Endothelial cell of umbilical vein (primary cell): Measurements from ENCODE around the gene NEK6. TPM values are rescaled to one million over a fixed set of nuclear protein-coding genes. Genes with fewer than 3 reads are reported as not detected.

Experiments used
- BruUV-seq: library from RNA; stranded (reverse); fragments of 400-500 nt; replicated peaks from 2 replicates; lab custom pipeline; 2021; lab: Mats Ljungman, UMichigan
- CTCF ChIA-PET: fragments of 300-600, 350-600 bp; sonication (Branson Sonifier 250); formaldehyde crosslinking; loops from one replicate; lab custom pipeline; 2021; ENCODE audit warnings: antibody characterized with exemption, inconsistent platforms; lab: Charles Lee
- POLR2A ChIA-PET: fragments of 300-600, 350-600 bp; sonication (Branson Sonifier 250); formaldehyde crosslinking; loops from one replicate; lab custom pipeline; 2021; ENCODE audit warnings: antibody characterized with exemption, inconsistent platforms; lab: Charles Lee
- DNase-seq: peaks from one replicate; pipeline ENCODE4 v3.0.0-alpha.2; 2011; ENCODE audit warnings: low read depth, low spot score
- FAIRE-seq: peaks from 2 replicates; lab custom pipeline; 2011; peaks lifted over from hg19 to GRCh38; lab: Jason Lieb, UNC
- H2AFZ ChIP-seq: 2 replicates; pipeline ENCODE4 v1.6.0; 2012; ENCODE audit warnings: low read depth, low read length, control low read depth, inconsistent platforms
- H3K27ac ChIP-seq: 2 replicates; pipeline ENCODE4 v1.5.1; 2011; ENCODE audit warnings: low read depth, mild to moderate bottlenecking, control low read depth, low read length, moderate library complexity; ENCODE audit not compliant: insufficient read depth
- H3K27me3 ChIP-seq, 2 experiments: 2 replicates each; pipeline versions ENCODE4 v1.6.0 to v1.6.1; 2011; ENCODE audit warnings: low read length in 2 of 2, mixed read lengths in 1 of 2; ENCODE audit not compliant: control insufficient read depth in 2 of 2, insufficient read depth in 2 of 2
- H3K36me3 ChIP-seq, 2 experiments: 2 replicates in 1 of 2; 3 replicates in 1 of 2; pipeline ENCODE4 v1.5.1; 2011; ENCODE audit warnings: low read length in 2 of 2, mild to moderate bottlenecking in 1 of 2, moderate library complexity in 1 of 2; ENCODE audit not compliant: control insufficient read depth in 2 of 2, insufficient read depth in 2 of 2; ENCODE audit errors: extremely low read depth in 1 of 2
- H3K4me1 ChIP-seq: 3 replicates; pipeline ENCODE4 v1.5.1; 2011; ENCODE audit warnings: mild to moderate bottlenecking, low read length; ENCODE audit not compliant: control insufficient read depth, insufficient read depth; ENCODE audit errors: extremely low read depth
- H3K4me2 ChIP-seq: 2 replicates; pipeline ENCODE4 v1.6.1; 2011; ENCODE audit warnings: low read length, control low read depth, mixed read lengths; ENCODE audit not compliant: insufficient read depth
- H3K4me3 ChIP-seq, 3 experiments: fragments of 200-600 bp in 1 of 3; sonication (generic), shearing (Covaris generic) in 1 of 3; replicated peaks in 1 of 3; 2 replicates each; pipeline ENCODE4 v1.5.1; 2011 to 2016; ENCODE audit warnings: control low read depth in 3 of 3, low read length in 3 of 3, mild to moderate bottlenecking in 2 of 3, inconsistent platforms in 1 of 3, low read depth in 1 of 3, moderate library complexity in 1 of 3; ENCODE audit not compliant: insufficient read depth in 1 of 3
- H3K79me2 ChIP-seq: 2 replicates; pipeline ENCODE4 v1.6.0; 2012; ENCODE audit warnings: low read length, inconsistent platforms; ENCODE audit not compliant: control insufficient read depth, insufficient read depth
- H3K9ac ChIP-seq: replicated peaks from 2 replicates; pipeline ENCODE3; 2011; ENCODE audit warnings: low read length, control low read depth; ENCODE audit not compliant: insufficient read depth; ENCODE audit errors: extremely low read depth
- H3K9me1 ChIP-seq: replicated peaks from 3 replicates; pipeline ENCODE4 v1.6.0; 2011; ENCODE audit warnings: mild to moderate bottlenecking, low read length; ENCODE audit not compliant: control insufficient read depth, insufficient read depth; ENCODE audit errors: extremely low read depth
- H3K9me3 ChIP-seq: replicated peaks from 2 replicates; pipeline ENCODE4 v1.5.1; 2012; ENCODE audit warnings: low read length, inconsistent platforms; ENCODE audit not compliant: control insufficient read depth, insufficient read depth
- H4K20me1 ChIP-seq: replicated peaks from 2 replicates; pipeline ENCODE3; 2011; ENCODE audit warnings: mild to moderate bottlenecking, low read length; ENCODE audit not compliant: control insufficient read depth, insufficient read depth; ENCODE audit errors: extremely low read depth
- EZH2 ChIP-seq: IDR thresholded peaks from 2 replicates; pipeline ENCODE4 v1.6.1; 2012; ENCODE audit warnings: borderline replicate concordance, low read depth, mild to moderate bottlenecking, moderate library complexity, low read length, inconsistent platforms; ENCODE audit not compliant: severe bottlenecking
- FOS ChIP-seq: IDR thresholded peaks from 2 replicates; pipeline ENCODE4 v1.6.1; 2011; ENCODE audit warnings: mild to moderate bottlenecking, low read length, moderate library complexity, borderline replicate concordance; ENCODE audit not compliant: insufficient read depth
- GATA2 ChIP-seq: IDR thresholded peaks from 2 replicates; pipeline ENCODE4 v1.7.0; 2011; ENCODE audit warnings: low read depth, mild to moderate bottlenecking, moderate library complexity, mixed read lengths, low read length; ENCODE audit not compliant: insufficient read length, insufficient read depth
- JUN ChIP-seq: IDR thresholded peaks from 2 replicates; pipeline ENCODE4 v1.6.1; 2011; ENCODE audit warnings: borderline replicate concordance, low read depth; ENCODE audit not compliant: insufficient read length, insufficient read depth
- POLR2A ChIP-seq: IDR thresholded peaks from 2 replicates; pipeline ENCODE4 v1.6.1; 2012; ENCODE audit warnings: low read depth, mild to moderate bottlenecking, control low read depth, low read length
- POLR2AphosphoS5 ChIP-seq: IDR thresholded peaks from 2 replicates; pipeline ENCODE4 v1.6.1; 2012; ENCODE audit warnings: low read depth, mild to moderate bottlenecking, control low read depth, low read length, moderate library complexity; ENCODE audit not compliant: insufficient read depth
- dilution Hi-C: fragments of 300-500 bp; cut with MboI; formaldehyde crosslinking; loops from one replicate; pipeline ENCODE4 v1.15.0; 2019; ENCODE audit warnings: low sequenced_read_pairs; ENCODE audit not compliant: extremely low pct_ligation_motif_present
- intact Hi-C: fragments of 100-400 bp; cut with micrococcal nuclease; formaldehyde crosslinking; loops from one replicate; pipeline ENCODE4 v1.10.0; 2022
- polyA plus RNA-seq, 4 experiments: library from polyadenylated mRNA; depleted of rRNA in 3 of 4; stranded (reverse) in 3 of 4; unstranded in 1 of 4; fragments of >200 nt; gene quantifications; 2 replicates each; pipeline versions ENCODE4 v1.2.1 to v1.2.3, GENCODE V29; 2011 to 2012; ENCODE audit warnings: missing spikeins in 1 of 4
- total RNA-seq: library from RNA; stranded (reverse); gene quantifications from 2 replicates; pipeline ENCODE4 v1.2.3, GENCODE V29; 2021
- TF ChIP-seq, protein P1 (sequence below): IDR thresholded peaks from 2 replicates; pipeline ENCODE4 v1.6.1; 2011; ENCODE audit not compliant: insufficient read depth, insufficient read length

The NEK6 gene
- total and polyA plus RNA-seq, 2 donors (not counting 3 experiments of a cell fraction or from before 2014, with no cell fraction given), result 64.3 to 67.1 TPM

- POLR2A ChIA-PET, result no interaction called here
- H2AFZ ChIP-seq, result no peak overlapping the region
- CTCF ChIA-PET, result no interaction called here
- DNase-seq, result no peak
- H3K27me3 ChIP-seq, result no peaks in the 10 kb centered on the region
- H3K9ac ChIP-seq, result no peak overlapping the region
- intact Hi-C loops (no loop called here), dilution Hi-C loops (no loop called here)
- FAIRE-seq, result no peak
- no TSS peak for BruUV-seq
- TF ChIP-seq POLR2A, result no peak
- TF ChIP-seq, protein P1, sequence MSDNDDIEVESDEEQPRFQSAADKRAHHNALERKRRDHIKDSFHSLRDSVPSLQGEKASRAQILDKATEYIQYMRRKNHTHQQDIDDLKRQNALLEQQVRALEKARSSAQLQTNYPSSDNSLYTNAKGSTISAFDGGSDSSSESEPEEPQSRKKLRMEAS, result no peak
- TF ChIP-seq FOS, result no peak
- TF ChIP-seq EZH2, result no peak
- no peak for TF ChIP-seq JUN
- TF ChIP-seq POLR2AphosphoS5, result no peak
- no peaks in the 10 kb centered on the region for H3K4me1 ChIP-seq
- H3K27ac ChIP-seq, result no peak overlapping the region
- H3K9me3 ChIP-seq, result no peaks in the 10 kb centered on the region
- H3K9me1 ChIP-seq, result no peaks in the 10 kb centered on the region
- peaks cover 43% of the 10 kb centered on the region for H3K79me2 ChIP-seq
- H4K20me1 ChIP-seq, result peaks cover 2% of the 10 kb centered on the region
- H3K4me3 ChIP-seq, result no peak overlapping the region
- H3K4me2 ChIP-seq, result no peak overlapping the region
- H3K36me3 ChIP-seq, result peaks cover 7 to 42% of the 10 kb centered on the region in 2 experiments
Observed at GRCh38 chr9:124353811-124354274, 96.1 kb downstream of the NEK6 start.

GRCh38 chr9:124354346-124355038, 96.7 kb downstream of the NEK6 start:
- ChIA-PET POLR2A (no interaction called here), CTCF (no interaction called here)
- DNase-seq (no peak), FAIRE-seq (no peak)
- H4K20me1 ChIP-seq, result peaks cover 2% of the 10 kb centered on the region
- H3K9me3 ChIP-seq, result no peaks in the 10 kb centered on the region
- H3K27me3 ChIP-seq, result no peaks in the 10 kb centered on the region
- H3K9me1 ChIP-seq, result no peaks in the 10 kb centered on the region
- H3K4me2 ChIP-seq, result no peak overlapping the region
- no peak overlapping the region for H2AFZ ChIP-seq
- no peak overlapping the region for H3K9ac ChIP-seq
- BruUV-seq, result no TSS peak
- TF ChIP-seq POLR2A (peak; percentile 19), GATA2 (no peak)
- H3K36me3 ChIP-seq, result peaks cover 7 to 37% of the 10 kb centered on the region in 2 experiments
- H3K4me3 ChIP-seq, result no peak overlapping the region
- H3K79me2 ChIP-seq, result peaks cover 48% of the 10 kb centered on the region
- intact Hi-C loops (no loop called here), dilution Hi-C loops (no loop called here)
- H3K27ac ChIP-seq, result no peak overlapping the region
- no peaks in the 10 kb centered on the region for H3K4me1 ChIP-seq
